Astrocyte (in vitro differentiated cells and primary cell): Measurements from ENCODE around the gene EDNRB.

Source experiments
- EZH2 ChIP-seq: IDR thresholded peaks from 2 replicates; pipeline ENCODE4 v1.6.1; 2012; ENCODE audit warnings: mild to moderate bottlenecking, low read length, inconsistent platforms; ENCODE audit not compliant: insufficient read depth
- TF ChIP-seq, protein P1 (sequence below): IDR thresholded peaks from 2 replicates; pipeline ENCODE4 v1.5.1; 2011; ENCODE audit warnings: low read depth, mild to moderate bottlenecking, inconsistent platforms, low read length, moderate library complexity; ENCODE audit not compliant: insufficient read depth

DNA sequence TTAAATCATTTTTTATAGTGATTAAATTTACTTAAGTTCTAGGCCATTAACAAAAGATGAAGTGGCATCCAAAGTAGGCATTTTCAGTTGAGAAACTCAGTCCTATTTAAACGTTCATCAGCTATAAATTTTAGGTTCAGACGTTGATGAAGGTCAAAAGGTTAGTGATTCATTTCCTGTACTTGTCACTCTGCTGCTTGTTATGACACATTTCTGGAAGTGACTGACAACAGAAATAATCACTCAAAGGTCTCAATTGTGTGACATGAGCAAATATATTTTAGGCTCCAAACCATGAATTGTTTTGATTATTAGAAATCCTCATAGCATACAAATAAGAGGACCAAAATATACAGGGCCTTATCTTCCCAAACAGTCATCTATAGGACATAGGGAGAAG is 10.3 kb upstream of the EDNRB start:
- TF ChIP-seq, protein P1, sequence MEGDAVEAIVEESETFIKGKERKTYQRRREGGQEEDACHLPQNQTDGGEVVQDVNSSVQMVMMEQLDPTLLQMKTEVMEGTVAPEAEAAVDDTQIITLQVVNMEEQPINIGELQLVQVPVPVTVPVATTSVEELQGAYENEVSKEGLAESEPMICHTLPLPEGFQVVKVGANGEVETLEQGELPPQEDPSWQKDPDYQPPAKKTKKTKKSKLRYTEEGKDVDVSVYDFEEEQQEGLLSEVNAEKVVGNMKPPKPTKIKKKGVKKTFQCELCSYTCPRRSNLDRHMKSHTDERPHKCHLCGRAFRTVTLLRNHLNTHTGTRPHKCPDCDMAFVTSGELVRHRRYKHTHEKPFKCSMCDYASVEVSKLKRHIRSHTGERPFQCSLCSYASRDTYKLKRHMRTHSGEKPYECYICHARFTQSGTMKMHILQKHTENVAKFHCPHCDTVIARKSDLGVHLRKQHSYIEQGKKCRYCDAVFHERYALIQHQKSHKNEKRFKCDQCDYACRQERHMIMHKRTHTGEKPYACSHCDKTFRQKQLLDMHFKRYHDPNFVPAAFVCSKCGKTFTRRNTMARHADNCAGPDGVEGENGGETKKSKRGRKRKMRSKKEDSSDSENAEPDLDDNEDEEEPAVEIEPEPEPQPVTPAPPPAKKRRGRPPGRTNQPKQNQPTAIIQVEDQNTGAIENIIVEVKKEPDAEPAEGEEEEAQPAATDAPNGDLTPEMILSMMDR = no peak
- no peak for TF ChIP-seq EZH2
